PC-3 (cell line): Measurements from ENCODE around the gene AMMECR1. TPM values are rescaled to one million over a fixed set of nuclear protein-coding genes. Genes with fewer than 3 reads are reported as not detected.

ENCODE experiments used
- ATAC-seq: fragments of 200-7000 bp; cut with Tn5 transposase; 2 replicates; pipeline ENCODE4 v1.9.1; 2020; ENCODE audit warnings: mild to moderate bottlenecking, moderate library complexity
- BruUV-seq: library from RNA; stranded (reverse); fragments of 400-500 nt; replicated peaks from 2 replicates; lab custom pipeline; 2021; lab: Mats Ljungman, UMichigan
- CTCF ChIA-PET: fragments of 300-600 bp; sonication (Branson Sonifier 250); formaldehyde crosslinking; loops from one replicate; lab custom pipeline; 2022; ENCODE audit warnings: antibody characterized with exemption; lab: Charles Lee
- POLR2A ChIA-PET: fragments of 300-600 bp; sonication (Branson Sonifier 250); formaldehyde crosslinking; loops from one replicate; lab custom pipeline; 2022; ENCODE audit warnings: antibody characterized with exemption; ENCODE audit not compliant: unreplicated experiment; lab: Charles Lee
- DNase-seq: peaks from one replicate; pipeline ENCODE4 v3.0.0-alpha.2; 2015
- H2AFZ ChIP-seq: fragments of 300-600 bp; sonication (generic); 2 replicates; pipeline ENCODE4 v1.6.0; 2016; ENCODE audit warnings: antibody characterized with exemption, low read length
- H3F3A ChIP-seq: fragments of 300-600 bp; sonication (generic); one replicate; pipeline ENCODE4 v1.6.0; 2017; ENCODE audit warnings: antibody characterized with exemption, low read length, control low read depth, mild to moderate bottlenecking; ENCODE audit not compliant: unreplicated experiment
- H3K27ac ChIP-seq: fragments of 300-600 bp; sonication (generic); 2 replicates; pipeline ENCODE4 v1.5.1; 2016; ENCODE audit warnings: mild to moderate bottlenecking, low read length
- H3K27me3 ChIP-seq: fragments of 300-600 bp; sonication (generic); 2 replicates; pipeline ENCODE4 v1.6.1; 2016; ENCODE audit warnings: low read length, mixed read lengths
- H3K36me3 ChIP-seq: fragments of 300-600 bp; sonication (generic); 2 replicates; pipeline ENCODE4 v1.6.1; 2016; ENCODE audit warnings: low read depth, mixed run types, low read length, mixed read lengths
- H3K4me1 ChIP-seq: fragments of 300-600 bp; sonication (generic); 2 replicates; pipeline ENCODE4 v1.5.1; 2016; ENCODE audit warnings: low read length; ENCODE audit not compliant: insufficient read depth
- H3K4me2 ChIP-seq: fragments of 300-600 bp; sonication (generic); 2 replicates; pipeline ENCODE4 v1.6.0; 2016; ENCODE audit warnings: low read length
- H3K4me3 ChIP-seq: fragments of 300-600 bp; sonication (generic); 2 replicates; pipeline ENCODE4 v1.5.1; 2016; ENCODE audit warnings: mild to moderate bottlenecking, low read length, mixed read lengths
- H3K79me2 ChIP-seq: fragments of 300-600 bp; sonication (generic); 2 replicates; pipeline ENCODE4 v1.6.1; 2017; ENCODE audit warnings: low read length, mixed read lengths
- H3K9ac ChIP-seq: fragments of 300-600 bp; sonication (generic); 2 replicates; pipeline ENCODE4 v1.6.0; 2016; ENCODE audit warnings: mild to moderate bottlenecking, low read length
- H3K9me2 ChIP-seq: fragments of 300-600 bp; sonication (generic); replicated peaks from 2 replicates; pipeline ENCODE4 v1.6.1; 2016; ENCODE audit warnings: mixed run types, low read length, mixed read lengths
- H3K9me3 ChIP-seq: fragments of 300-600 bp; sonication (generic); 2 replicates; pipeline ENCODE4 v1.6.1; 2016; ENCODE audit warnings: low read length, mixed read lengths
- H4K20me1 ChIP-seq: fragments of 300-600 bp; sonication (generic); 2 replicates; pipeline ENCODE4 v1.6.1; 2016; ENCODE audit warnings: low read length, mixed read lengths
- EZH2 ChIP-seq: fragments of 300-600 bp; sonication (generic); IDR thresholded peaks from one replicate; pipeline ENCODE4 v1.6.1; 2017; ENCODE audit warnings: antibody characterized with exemption, mild to moderate bottlenecking, low read length; ENCODE audit not compliant: unreplicated experiment
- EZH2phosphoT487 ChIP-seq: fragments of 300-600 bp; sonication (generic); IDR thresholded peaks from 2 replicates; pipeline ENCODE4 v1.6.1; 2018; ENCODE audit warnings: mild to moderate bottlenecking, antibody characterized with exemption, low read length, borderline replicate concordance
- intact Hi-C: fragments of 100-400 bp; cut with micrococcal nuclease; formaldehyde crosslinking; loops from 2 replicates; pipeline ENCODE4 v1.9.0; 2023
- total RNA-seq: library from RNA; depleted of rRNA; stranded (reverse); fragments of >200 nt; gene quantifications from 2 replicates; pipeline ENCODE4 v1.2.3, GENCODE V29; 2014
- TF ChIP-seq, protein P1 (sequence below): fragments of 300-600 bp; sonication (generic); conservative IDR thresholded peaks from 2 replicates; pipeline ENCODE4 v1.5.1; 2017; ENCODE audit warnings: antibody characterized with exemption, low read depth, mild to moderate bottlenecking, low read length

The AMMECR1 gene
- total RNA-seq, 1 experiment from 2014 or later: 14.2 TPM

DNA sequence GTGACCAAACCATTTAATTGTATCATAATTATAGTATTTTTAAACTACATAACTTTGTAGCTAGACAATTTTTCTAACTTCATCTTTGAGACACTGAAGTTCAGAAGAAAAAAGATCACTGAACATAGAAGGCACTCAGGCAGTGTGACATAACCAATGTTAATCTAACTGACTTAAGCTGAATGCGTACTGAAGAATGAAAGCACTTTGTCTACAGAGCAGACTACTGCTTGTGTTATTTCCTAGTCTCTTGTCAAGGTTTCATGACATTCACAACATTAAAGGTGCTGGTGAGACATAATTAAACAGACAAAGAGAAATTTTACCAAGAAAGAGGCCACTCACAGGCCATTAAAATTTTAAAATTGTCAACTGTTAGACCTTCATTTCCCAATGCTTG, 13.5 kb downstream of the AMMECR1 start:
- CTCF ChIA-PET: no interaction called here
- BruUV-seq: no TSS peak

DNA sequence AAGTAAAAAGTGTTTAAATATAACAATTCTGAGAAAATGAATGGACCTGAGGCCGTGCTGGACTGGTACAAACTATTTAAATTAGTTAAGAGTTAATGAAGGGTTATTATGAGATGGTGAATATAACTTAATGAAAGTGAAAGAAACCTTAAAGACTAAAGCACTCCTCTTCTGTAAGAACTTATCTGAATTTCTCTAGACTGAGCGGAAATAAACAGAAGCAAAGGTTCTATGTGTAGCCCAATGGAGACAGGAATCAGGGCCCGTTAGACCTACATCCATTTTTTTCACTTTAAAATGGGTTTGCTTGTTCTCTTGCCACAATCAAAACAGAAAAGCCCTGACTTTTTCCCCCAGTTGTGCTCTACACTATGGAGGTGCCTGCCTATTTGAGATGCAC, 14.9 kb downstream of the AMMECR1 start:
- ChIA-PET CTCF (no interaction called here), POLR2A (no interaction called here)
- Histone ChIP-seq H3K9me2 (no peaks in the 10 kb centered on the region), H4K20me1 (no peaks in the 10 kb centered on the region), H3K4me1 (no peaks in the 10 kb centered on the region), H3K4me3 (no peak overlapping the region), H3K36me3 (no peaks in the 10 kb centered on the region), H3K9me3 (no peaks in the 10 kb centered on the region), H2AFZ (no peak overlapping the region), H3K79me2 (peaks cover 72% of the 10 kb centered on the region), H3K27ac (no peak overlapping the region), H3K27me3 (no peaks in the 10 kb centered on the region), H3K9ac (no peak overlapping the region), H3F3A (no peaks in the 10 kb centered on the region), H3K4me2 (no peak overlapping the region)
- TF ChIP-seq EZH2phosphoT487 (no peak), EZH2 (no peak)
- TF ChIP-seq, protein P1, sequence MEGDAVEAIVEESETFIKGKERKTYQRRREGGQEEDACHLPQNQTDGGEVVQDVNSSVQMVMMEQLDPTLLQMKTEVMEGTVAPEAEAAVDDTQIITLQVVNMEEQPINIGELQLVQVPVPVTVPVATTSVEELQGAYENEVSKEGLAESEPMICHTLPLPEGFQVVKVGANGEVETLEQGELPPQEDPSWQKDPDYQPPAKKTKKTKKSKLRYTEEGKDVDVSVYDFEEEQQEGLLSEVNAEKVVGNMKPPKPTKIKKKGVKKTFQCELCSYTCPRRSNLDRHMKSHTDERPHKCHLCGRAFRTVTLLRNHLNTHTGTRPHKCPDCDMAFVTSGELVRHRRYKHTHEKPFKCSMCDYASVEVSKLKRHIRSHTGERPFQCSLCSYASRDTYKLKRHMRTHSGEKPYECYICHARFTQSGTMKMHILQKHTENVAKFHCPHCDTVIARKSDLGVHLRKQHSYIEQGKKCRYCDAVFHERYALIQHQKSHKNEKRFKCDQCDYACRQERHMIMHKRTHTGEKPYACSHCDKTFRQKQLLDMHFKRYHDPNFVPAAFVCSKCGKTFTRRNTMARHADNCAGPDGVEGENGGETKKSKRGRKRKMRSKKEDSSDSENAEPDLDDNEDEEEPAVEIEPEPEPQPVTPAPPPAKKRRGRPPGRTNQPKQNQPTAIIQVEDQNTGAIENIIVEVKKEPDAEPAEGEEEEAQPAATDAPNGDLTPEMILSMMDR: no peak
- intact Hi-C loops: no loop called here
- no TSS peak for BruUV-seq
- ATAC-seq: no peak
- DNase-seq: no peak

More for the DNA sequence above, 13.5 kb downstream of the AMMECR1 start:
- Histone ChIP-seq H3K27ac (no peak overlapping the region), H4K20me1 (peaks cover 3% of the 10 kb centered on the region; the same call in 1 of the 2 replicates), H3K9me3 (no peaks in the 10 kb centered on the region), H3K79me2 (peaks cover 79% of the 10 kb centered on the region), H3K9ac (no peak overlapping the region), H3F3A (no peaks in the 10 kb centered on the region), H3K27me3 (no peaks in the 10 kb centered on the region), H3K4me2 (no peak overlapping the region), H3K4me3 (no peak overlapping the region), H3K9me2 (no peaks in the 10 kb centered on the region), H3K36me3 (no peaks in the 10 kb centered on the region), H2AFZ (no peak overlapping the region), H3K4me1 (no peaks in the 10 kb centered on the region)
- POLR2A ChIA-PET: interaction anchor here (0.5 kb wide), 1 partner anchor 35 kb away, joined by 5 read pairs; no protein-coding TSS in a partner anchor
- TF ChIP-seq, protein P1: no peak
- TF ChIP-seq EZH2phosphoT487: no peak
- no peak for TF ChIP-seq EZH2
- ATAC-seq (no peak), DNase-seq (no peak)
- intact Hi-C loops: no loop called here

DNA sequence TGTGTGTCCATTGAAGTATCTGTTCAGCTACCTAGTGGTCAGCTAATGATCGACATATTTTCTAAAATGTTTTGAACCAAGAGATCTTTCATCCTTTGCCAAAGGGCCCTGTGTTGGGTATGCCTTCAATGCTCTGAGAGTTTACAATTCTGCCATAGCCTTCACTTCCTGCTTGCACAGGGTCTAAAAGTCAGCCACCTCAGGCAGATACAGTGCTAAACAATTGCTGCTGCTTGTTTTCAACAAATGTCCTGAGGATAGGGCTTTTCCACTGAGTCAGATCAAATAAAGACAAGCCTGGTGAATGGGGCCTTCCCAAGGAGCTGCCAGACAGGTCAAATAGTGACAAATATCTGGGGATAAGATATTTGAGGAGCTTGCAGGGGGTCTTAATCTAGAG, 16.7 kb downstream of the AMMECR1 start:
- no peak overlapping the region for H3K4me2 ChIP-seq
- no peak overlapping the region for H3K4me3 ChIP-seq
- H3F3A ChIP-seq: no peaks in the 10 kb centered on the region
- ATAC-seq: no peak
- H4K20me1 ChIP-seq: no peaks in the 10 kb centered on the region
- DNase-seq: no peak
- no peak overlapping the region for H3K27ac ChIP-seq
- peaks cover 63% of the 10 kb centered on the region for H3K79me2 ChIP-seq
- no TSS peak for BruUV-seq
- ChIA-PET POLR2A (no interaction called here), CTCF (no interaction called here)
- H3K9ac ChIP-seq: no peak overlapping the region
- no peaks in the 10 kb centered on the region for H3K9me3 ChIP-seq
- intact Hi-C loops: no loop called here
- no peak for TF ChIP-seq EZH2
- TF ChIP-seq, protein P1: no peak
- no peak for TF ChIP-seq EZH2phosphoT487
- H3K36me3 ChIP-seq: no peaks in the 10 kb centered on the region
- H3K27me3 ChIP-seq: no peaks in the 10 kb centered on the region
- no peak overlapping the region for H2AFZ ChIP-seq
- H3K4me1 ChIP-seq: no peaks in the 10 kb centered on the region
- no peaks in the 10 kb centered on the region for H3K9me2 ChIP-seq
